WTC11 (cell line): ENCODE measurements around the gene MARVELD2.

Experiments
- HMGXB4 ChIP-seq: sonication (generic); formaldehyde crosslinking; IDR thresholded peaks from 2 replicates; pipeline ENCODE4 v1.8.1; 2023; ENCODE audit warnings: mild to moderate bottlenecking, moderate library complexity, missing genetic modification reagents
- ZNF121 ChIP-seq: sonication (generic); formaldehyde crosslinking; IDR thresholded peaks from 2 replicates; pipeline ENCODE4 v1.8.0; 2023; ENCODE audit warnings: missing genetic modification reagents

GRCh38 chr5:69378376-69378775, 36.5 kb upstream of the MARVELD2 start:
- TF ChIP-seq ZNF121 (CRISPR knock-in tag), result no peak
- TF ChIP-seq HMGXB4 (CRISPR knock-in tag), result no peak
